ENCODE results near the gene DCTN2.

The DCTN2 gene

DNA sequence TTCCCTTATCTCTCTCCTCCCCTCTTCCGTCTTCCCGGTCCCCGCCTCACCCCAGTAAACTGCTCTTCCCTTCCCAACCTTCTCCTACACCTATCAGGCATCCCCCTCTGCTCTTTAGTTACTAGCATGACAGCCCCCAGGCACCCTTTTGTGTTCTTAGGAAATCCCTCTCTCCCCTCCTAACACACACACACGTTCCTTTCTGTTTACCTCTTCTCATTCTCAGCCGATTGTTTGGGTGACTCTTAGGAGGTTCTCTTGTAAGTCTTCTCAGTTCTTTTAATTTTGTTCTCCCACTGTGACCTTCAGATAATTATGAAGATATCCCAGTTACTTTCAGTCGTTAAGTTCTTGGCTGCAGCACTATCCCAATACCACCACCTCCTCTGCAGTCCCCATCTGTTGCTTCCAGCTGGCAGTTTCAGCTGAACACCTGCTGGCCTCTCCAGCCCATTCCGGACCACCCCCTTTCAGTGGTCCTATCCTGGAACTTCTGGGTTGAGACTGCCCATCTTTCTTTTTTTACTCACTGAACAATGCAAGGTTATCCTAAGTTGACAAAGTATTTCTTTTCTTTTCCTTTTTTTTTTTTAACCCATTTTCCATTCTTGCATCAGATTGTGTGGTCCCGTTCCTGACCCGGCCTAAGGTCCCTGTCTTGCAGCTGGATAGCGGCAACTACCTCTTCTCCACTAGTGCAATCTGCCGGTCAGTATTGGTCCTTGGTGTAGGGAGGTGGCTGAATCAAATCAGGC lies 58.4 kb downstream of the DCTN2 start:
- peak overlapping the region; percentile 67 for H3K4me3 ChIP-seq (ENCODE audit: low read length)
- DNase-seq (ENCODE audit: low read depth) = no peak
- TF ChIP-seq, protein P1, sequence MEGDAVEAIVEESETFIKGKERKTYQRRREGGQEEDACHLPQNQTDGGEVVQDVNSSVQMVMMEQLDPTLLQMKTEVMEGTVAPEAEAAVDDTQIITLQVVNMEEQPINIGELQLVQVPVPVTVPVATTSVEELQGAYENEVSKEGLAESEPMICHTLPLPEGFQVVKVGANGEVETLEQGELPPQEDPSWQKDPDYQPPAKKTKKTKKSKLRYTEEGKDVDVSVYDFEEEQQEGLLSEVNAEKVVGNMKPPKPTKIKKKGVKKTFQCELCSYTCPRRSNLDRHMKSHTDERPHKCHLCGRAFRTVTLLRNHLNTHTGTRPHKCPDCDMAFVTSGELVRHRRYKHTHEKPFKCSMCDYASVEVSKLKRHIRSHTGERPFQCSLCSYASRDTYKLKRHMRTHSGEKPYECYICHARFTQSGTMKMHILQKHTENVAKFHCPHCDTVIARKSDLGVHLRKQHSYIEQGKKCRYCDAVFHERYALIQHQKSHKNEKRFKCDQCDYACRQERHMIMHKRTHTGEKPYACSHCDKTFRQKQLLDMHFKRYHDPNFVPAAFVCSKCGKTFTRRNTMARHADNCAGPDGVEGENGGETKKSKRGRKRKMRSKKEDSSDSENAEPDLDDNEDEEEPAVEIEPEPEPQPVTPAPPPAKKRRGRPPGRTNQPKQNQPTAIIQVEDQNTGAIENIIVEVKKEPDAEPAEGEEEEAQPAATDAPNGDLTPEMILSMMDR (conservative IDR thresholded peaks at IDR 0.05; ENCODE audit: low read length) = no peak

DNA sequence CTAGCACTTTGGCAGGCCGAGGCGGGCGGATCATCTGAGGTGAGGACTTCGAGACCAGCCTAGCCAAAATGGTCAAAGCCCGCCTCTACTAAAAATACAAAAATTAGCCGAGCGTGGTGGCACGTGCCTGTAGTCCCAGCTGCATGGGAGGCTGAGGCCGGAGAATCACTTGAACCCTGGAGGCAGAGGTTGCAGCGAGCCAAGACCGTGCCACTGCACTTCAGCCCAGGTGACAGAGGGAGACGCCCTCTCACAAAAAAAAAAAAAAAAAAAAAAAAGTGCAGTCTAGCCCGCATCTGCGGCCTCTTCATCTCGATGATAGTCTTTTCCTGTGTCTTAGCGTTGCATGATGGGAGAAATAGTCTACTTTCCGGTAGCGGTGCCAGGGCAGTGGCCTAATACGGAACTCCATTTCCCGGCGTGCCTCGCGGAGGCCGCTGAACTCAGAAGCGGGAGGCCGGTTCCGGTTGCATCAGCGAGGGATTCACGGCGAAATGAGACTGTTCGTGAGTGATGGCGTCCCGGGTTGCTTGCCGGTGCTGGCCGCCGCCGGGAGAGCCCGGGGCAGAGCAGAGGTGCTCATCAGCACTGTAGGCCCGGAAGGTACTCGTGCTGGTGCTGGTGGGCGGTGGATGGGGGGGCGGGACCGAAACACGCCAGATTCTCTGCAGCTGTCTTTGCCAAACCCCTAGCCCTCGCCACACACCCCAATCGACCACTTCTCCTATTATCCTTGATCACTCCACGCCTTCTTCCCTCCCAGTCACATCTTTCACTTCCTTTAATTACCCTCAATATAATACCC lies 59.2 kb downstream of the DCTN2 start, which contains the start of gene MARS1:
Gene MARS1, plus strand, starts transcription at position 472 of the 805 bp plus-strand sequence. Its CDS starts 23 bp downstream, at position 495.
- TF ChIP-seq, protein P1 (conservative IDR thresholded peaks at IDR 0.05; ENCODE audit: low read length) = no peak
- H3K4me3 ChIP-seq (ENCODE audit: low read length) = peak within 1 kb of the TSS; percentile 67
- peak; percentile 96 for DNase-seq (ENCODE audit: low read depth)

DNA sequence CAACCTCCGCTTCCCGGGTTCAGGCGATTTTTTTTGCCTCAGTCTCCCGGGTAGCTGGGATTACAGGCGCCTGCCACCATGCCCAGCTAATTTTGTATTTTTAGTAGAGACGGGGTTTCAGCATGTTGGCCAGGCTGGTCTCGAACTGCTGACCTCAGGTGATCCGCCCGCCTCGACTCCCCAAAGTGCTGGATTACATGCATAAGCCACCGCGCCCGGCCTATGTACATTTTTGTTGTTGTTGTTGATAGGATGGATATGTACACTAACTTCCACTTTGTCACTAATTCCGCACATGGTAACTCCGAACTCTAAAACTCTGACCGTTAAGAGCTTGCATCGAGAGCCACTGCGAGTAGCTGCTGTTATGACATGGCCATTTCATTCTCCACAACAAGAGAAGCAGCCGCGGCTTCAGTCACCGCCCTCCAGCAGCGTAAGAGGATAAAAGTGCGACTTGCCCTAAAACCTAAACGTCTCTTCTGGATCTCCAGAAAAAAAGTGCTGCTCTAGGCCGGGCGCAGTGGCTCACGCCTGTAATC lies 59.9 kb downstream of the DCTN2 start:
- DNase-seq (ENCODE audit: low read depth) = no peak
- TF ChIP-seq, protein P1 (conservative IDR thresholded peaks at IDR 0.05; ENCODE audit: low read length) = no peak
- no peak overlapping the region for H3K4me3 ChIP-seq (ENCODE audit: low read length)

DNA sequence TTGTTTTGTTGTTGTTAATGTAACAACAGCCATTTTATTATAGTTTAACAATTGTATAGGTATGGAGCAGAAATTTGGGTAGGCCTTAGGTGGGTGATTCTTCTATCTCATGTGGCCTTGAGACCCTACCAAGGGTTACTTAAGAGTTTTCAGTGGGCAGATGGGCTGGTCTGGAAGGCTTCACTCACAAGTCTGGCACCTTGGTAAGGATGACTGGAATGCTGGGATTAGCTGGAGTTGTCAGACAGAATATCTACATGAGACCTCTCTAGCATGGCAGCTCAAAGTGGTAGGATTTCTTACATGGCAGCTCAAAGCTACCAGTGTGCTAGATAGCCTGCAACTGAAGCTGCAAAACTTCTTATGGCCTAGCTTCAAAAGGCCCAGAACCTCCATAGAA lies 61.3 kb downstream of the DCTN2 start:
- H3K4me3 ChIP-seq (ENCODE audit: low read length) = no peak overlapping the region
- no peak for DNase-seq (ENCODE audit: low read depth)

DNA sequence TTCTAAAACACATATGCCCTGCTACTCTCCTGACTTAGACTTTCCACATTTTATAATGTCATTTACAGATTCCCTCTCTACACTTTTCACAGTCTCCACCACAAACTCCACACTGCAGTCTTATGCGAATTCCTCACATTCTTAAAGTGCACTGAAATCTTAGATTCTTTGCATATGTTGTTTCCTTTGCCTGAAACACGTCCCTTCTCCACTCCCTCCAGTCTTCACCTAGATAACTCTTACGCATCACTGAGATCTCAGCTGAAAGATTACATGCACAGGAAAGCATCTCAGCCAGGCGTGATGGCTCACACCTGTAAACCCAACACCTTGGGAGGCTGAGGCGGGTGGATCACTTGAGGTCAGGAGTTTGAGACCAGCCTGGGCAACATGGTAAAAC lies 63.5 kb downstream of the DCTN2 start:
- TF ChIP-seq, protein P1 (conservative IDR thresholded peaks at IDR 0.05; ENCODE audit: low read length) = no peak
- DNase-seq (ENCODE audit: low read depth) = peak; percentile 84
- no peak overlapping the region for H3K4me3 ChIP-seq (ENCODE audit: low read length)

More for the DNA sequence above, 61.3 kb downstream of the DCTN2 start:
- TF ChIP-seq, protein P1 (conservative IDR thresholded peaks at IDR 0.05; ENCODE audit: low read length) = no peak

DNA sequence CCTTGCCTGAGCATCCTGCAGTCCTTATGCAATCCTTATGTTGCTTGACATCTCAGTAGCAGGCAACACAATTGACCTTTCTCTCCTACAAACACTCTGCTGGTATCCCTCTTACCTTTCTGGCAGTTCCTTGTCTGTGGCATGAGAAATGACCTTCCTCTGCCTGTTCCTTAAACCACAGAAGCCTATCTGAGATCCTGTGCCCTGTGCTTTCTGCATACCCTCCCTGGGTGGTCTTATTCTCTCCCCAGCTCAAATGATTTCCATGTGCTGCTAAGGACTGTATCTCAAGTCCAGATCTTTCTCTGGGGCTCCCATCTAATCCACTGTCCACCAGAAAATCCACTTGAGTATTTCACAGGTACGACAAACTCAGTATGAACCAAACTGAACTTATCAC lies 65.3 kb downstream of the DCTN2 start:
- TF ChIP-seq, protein P1 (conservative IDR thresholded peaks at IDR 0.05; ENCODE audit: low read length) = no peak
- DNase-seq (ENCODE audit: low read depth) = no peak

More for the DNA sequence above, 65.3 kb downstream of the DCTN2 start:
- H3K4me3 ChIP-seq (ENCODE audit: low read length) = no peak overlapping the region

Measured in AG10803 (cell line).